ENCODE results near the gene PXK.

DNA sequence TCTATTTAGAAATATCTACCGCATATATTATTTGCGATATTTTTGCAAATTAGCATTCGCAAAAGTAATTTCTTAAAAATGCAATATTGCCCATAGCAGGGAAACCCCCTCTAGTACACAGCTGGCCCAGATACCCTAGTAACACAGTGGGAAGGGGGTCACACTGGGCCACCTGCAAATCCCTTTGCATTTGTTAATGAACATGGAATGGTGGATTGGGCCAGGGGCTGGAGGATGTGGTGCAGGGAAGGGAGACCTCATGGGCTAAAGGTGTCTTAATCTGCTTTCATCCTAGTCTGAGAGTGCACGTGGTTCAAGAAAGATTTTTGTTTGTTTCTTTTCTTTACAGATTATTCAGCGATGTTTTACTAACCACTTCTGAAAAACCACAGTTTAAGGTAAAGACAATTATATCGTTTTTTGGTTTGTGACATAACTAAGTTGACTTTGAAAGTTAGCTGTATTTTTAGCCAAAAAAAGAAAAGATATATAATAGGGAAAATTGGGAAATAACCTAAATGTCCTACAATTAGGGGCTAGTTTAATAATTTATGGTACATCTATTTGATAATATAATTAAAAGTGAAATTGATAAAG is 70.9 kb downstream of the PXK start:
- TF ChIP-seq, protein P1, sequence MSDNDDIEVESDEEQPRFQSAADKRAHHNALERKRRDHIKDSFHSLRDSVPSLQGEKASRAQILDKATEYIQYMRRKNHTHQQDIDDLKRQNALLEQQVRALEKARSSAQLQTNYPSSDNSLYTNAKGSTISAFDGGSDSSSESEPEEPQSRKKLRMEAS (IDR thresholded peaks at IDR 0.05; ENCODE audit: low read depth, low read length): no peak
- TF ChIP-seq, protein P2, sequence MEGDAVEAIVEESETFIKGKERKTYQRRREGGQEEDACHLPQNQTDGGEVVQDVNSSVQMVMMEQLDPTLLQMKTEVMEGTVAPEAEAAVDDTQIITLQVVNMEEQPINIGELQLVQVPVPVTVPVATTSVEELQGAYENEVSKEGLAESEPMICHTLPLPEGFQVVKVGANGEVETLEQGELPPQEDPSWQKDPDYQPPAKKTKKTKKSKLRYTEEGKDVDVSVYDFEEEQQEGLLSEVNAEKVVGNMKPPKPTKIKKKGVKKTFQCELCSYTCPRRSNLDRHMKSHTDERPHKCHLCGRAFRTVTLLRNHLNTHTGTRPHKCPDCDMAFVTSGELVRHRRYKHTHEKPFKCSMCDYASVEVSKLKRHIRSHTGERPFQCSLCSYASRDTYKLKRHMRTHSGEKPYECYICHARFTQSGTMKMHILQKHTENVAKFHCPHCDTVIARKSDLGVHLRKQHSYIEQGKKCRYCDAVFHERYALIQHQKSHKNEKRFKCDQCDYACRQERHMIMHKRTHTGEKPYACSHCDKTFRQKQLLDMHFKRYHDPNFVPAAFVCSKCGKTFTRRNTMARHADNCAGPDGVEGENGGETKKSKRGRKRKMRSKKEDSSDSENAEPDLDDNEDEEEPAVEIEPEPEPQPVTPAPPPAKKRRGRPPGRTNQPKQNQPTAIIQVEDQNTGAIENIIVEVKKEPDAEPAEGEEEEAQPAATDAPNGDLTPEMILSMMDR (IDR thresholded peaks at IDR 0.05; ENCODE audit: low read depth, low read length): no peak
- TF ChIP-seq POLR2A (IDR thresholded peaks at IDR 0.05; ENCODE audit: extremely low read depth, insufficient read length): no peak
- TF ChIP-seq MYC (IDR thresholded peaks at IDR 0.05; ENCODE audit: low read depth, low read length): no peak
